Erythroblast (primary cell): ENCODE results near the gene SF3B6.
"Not testable (repeated sequence)": the region's sequence is repeated elsewhere in the genome, so short reads cannot be mapped to it uniquely, and the experiment has no call there.

Experiments
- DNase-seq, 2 experiments: peaks; one replicate each; lab custom pipeline; 2025; lab: John Stamatoyannopoulos, UW
- GATA1 ChIP-seq: IDR thresholded peaks from 2 replicates; pipeline ENCODE4 v1.6.1; 2011; ENCODE audit warnings: low read depth, mild to moderate bottlenecking, control low read depth, low read length, moderate library complexity
- POLR2A ChIP-seq: IDR thresholded peaks from 2 replicates; pipeline ENCODE4 v1.6.1; 2011; ENCODE audit warnings: mild to moderate bottlenecking, low read length

Gene SF3B6

GRCh38 chr2:24106786-24107185 lies 30.7 kb upstream of the SF3B6 start:
- TF ChIP-seq POLR2A (no peak), GATA1 (no peak)
- DNase-seq = no peak

DNA sequence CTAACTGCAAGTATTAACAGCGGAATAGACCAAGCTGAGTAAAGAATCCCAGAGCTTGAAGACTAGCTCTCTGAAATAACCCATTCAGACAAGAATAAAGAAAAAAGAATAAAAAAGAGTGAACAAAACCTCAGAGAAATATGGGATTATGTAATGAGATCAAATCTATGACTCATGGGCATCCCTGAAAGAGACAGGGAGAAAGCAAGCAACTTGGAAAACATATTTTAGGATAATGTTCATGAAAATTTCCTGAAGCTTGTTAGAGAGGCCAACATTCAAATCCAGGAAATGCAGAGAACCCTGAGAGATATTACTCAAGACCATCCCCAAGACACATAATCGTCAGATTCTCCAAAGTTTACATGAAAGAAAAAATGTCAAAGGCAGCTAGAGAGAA lies 29.7 kb upstream of the SF3B6 start:
- TF ChIP-seq POLR2A = no peak
- TF ChIP-seq GATA1 = no peak
- no peak for DNase-seq

GRCh38 chr2:24104906-24105305 lies 28.8 kb upstream of the SF3B6 start:
- no peak for DNase-seq
- TF ChIP-seq GATA1 (no peak), POLR2A (no peak)

DNA sequence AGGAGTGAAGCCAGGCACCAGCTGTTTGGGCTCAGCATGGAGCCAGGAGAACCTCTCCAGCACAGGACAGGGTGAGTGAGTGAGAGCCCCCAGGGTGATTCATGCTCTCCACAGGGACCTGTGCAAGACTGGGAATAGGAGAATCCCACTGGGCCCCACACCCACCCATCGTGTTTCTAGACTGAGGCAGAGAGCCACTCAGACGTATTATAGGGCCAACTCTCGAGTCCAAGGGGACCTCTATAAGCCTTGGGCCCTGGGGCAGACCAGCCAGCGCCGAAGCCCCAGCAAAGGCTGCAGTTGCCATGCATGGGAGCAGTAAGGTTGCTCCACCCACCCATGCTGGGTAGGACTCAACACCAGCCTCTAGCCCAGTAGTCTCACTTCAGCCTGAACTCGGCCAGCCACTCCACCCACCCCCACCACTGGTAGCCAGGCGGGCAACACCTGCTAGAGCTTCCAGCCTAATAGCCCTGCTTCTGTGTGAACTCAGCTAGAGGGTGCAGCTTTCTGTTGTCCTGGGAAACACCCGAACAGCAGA lies 28.1 kb upstream of the SF3B6 start:
- TF ChIP-seq GATA1 (no peak), POLR2A (no peak)
- DNase-seq = no peak

- no peak for DNase-seq
- TF ChIP-seq POLR2A (no peak), GATA1 (no peak)
Measured at GRCh38 chr2:24102677-24103076, 26.6 kb upstream of the SF3B6 start.

DNA sequence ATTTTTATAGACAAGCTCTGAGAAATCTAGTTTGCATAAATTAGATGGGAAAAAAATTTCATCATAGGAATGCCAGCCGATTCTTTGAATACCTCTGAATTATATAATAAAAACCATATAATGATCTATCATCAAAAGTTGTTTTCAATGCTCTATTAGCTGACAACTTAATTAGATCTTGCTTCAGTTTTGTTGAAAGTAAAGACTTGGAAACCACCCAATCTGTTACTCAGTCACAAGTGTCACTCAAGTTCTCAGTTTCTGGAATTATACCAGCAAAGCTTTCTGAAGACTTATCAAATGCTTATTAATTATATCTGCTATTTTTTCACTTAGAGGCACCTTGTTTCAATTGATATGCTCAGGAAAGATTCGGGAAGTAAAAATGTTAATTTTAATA lies 25.9 kb upstream of the SF3B6 start:
- no peak for DNase-seq
- TF ChIP-seq POLR2A = no peak
- no peak for TF ChIP-seq GATA1

GRCh38 chr2:24100732-24101131 lies 24.6 kb upstream of the SF3B6 start:
- not testable (repeated sequence) for DNase-seq

DNA sequence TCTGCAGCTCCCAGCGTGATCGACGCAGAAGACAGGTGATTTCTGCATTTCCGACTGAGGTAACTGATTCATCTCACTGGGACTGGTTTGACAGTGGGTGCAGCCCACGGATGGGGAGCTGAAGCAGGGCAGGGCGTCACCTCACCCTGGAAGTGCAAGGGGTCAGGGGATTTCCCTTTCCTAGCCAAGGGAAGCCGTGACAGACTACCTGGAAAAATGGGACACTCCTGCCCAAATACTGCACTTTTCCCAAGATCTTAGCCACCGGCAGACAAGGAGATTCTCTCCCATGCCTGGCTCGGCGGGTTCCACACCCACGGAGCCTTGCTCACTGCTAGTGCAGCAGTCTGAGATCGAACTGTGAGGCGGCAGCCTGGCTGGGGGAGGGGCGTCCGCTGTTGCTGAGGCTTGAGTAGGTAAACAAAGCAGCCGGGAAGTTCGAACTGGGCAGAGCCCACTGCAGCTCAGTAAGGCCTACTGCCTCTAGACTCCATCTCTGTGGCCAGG lies 19.1 kb upstream of the SF3B6 start:
- DNase-seq = not testable (repeated sequence)

DNA sequence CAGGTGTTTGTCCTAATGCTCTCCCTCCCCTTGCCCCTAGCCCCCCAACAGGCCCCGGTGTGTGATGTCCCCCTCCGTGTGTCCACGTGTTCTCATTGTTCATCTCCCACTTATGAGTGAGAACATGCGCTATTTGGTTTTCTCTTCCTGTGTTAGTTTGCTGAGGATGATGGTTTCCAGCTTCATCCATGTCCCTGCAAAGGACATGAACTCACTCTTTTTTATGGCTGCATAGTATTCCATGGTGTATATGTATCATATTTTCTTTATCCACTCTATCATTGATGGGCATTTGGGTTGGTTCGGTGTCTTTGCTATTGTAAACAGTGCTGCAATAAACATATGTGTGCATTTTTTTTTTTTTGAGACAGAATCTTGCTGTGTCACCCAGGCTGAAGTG lies 17.1 kb upstream of the SF3B6 start:
- not testable (repeated sequence) for DNase-seq

GRCh38 chr2:24088821-24089359 lies 12.8 kb upstream of the SF3B6 start:
- TF ChIP-seq POLR2A = no peak
- no peak for TF ChIP-seq GATA1
- no peak for DNase-seq

GRCh38 chr2:24087032-24087431 lies 10.9 kb upstream of the SF3B6 start:
- no peak for DNase-seq
- TF ChIP-seq GATA1 = no peak
- no peak for TF ChIP-seq POLR2A

DNA sequence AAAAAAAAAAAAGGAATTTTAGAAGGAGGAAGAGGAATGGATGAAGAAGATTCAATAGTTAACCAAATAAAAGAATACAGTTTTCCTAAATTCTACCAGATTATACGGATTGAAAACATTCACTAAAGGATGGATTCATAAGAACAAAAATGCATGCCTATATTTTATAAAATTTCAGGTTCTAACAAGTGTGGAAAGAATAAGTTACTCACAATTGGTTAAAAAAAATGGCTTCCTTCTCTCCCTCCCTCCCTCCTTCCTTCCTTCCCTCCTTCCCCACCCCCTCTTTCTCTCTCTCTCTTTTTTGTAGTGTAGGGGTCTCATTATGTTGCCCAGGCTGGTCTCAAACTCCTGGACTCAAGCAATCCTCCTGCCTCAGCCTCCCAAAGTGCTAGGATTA lies 10.1 kb upstream of the SF3B6 start:
- TF ChIP-seq POLR2A (no peak), GATA1 (no peak)
- DNase-seq = no peak

DNA sequence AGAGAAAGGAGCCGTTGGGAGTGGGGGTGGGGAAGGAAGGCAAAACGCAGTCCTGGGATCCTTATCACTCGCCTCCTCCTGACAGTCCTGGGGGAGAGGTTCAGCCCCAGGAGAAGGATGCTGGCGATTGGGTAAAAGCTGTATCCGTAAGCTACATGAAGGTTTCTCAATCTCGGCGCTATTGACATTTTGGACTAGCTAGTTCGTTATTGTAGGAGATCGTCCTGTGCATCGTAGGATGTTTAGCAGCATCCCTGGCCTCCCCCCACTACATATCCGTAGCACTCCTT lies 9.0 kb upstream of the SF3B6 start:
- TF ChIP-seq GATA1 (no peak), POLR2A (no peak)

GRCh38 chr2:24084386-24085199 lies 8.5 kb upstream of the SF3B6 start, which contains the start of gene TP53I3:
TSS of gene TP53I3 (minus strand) at chr2:24084834. CDS start at chr2:24084326, 508 bp downstream.
- TF ChIP-seq POLR2A = no peak
- TF ChIP-seq GATA1 = no peak
- peak; percentile 92 to 95 for DNase-seq

More for the DNA sequence above, 9.0 kb upstream of the SF3B6 start:
- no peak for DNase-seq
